Activated T-cell treated with anti-CD3 and anti-CD28 coated beads for 1 hour (primary cell): ENCODE results near the gene STK24.

Experiments used
- DNase-seq: peaks from one replicate; pipeline ENCODE4 v3.0.0-alpha.2; 2020; ENCODE audit warnings: low read depth

STK24 gene

GRCh38 chr13:98410612-98411011 is 166.3 kb downstream of the STK24 start:
- no peak for DNase-seq

- DNase-seq = no peak
Observed at GRCh38 chr13:98409281-98409680, 167.6 kb downstream of the STK24 start.

- no peak for DNase-seq
Observed at GRCh38 chr13:98407575-98407974, 169.3 kb downstream of the STK24 start.

GRCh38 chr13:98406971-98407370 is 169.9 kb downstream of the STK24 start:
- no peak for DNase-seq

GRCh38 chr13:98406427-98406826 is 170.5 kb downstream of the STK24 start:
- no peak for DNase-seq

GRCh38 chr13:98405690-98406344 is 171.1 kb downstream of the STK24 start:
- DNase-seq = no peak

- no peak for DNase-seq
Observed at GRCh38 chr13:98405107-98405571, 171.8 kb downstream of the STK24 start.

- no peak for DNase-seq
Observed at GRCh38 chr13:98403076-98403475, 173.8 kb downstream of the STK24 start.

- no peak for DNase-seq
Observed at GRCh38 chr13:98401934-98402333, 175.0 kb downstream of the STK24 start.

- DNase-seq = no peak
Observed at GRCh38 chr13:98399756-98400155, 177.2 kb downstream of the STK24 start.

- DNase-seq = no peak
Observed at GRCh38 chr13:98398581-98398980, 178.3 kb downstream of the STK24 start.

- no peak for DNase-seq
Observed at GRCh38 chr13:98397861-98398260, 179.0 kb downstream of the STK24 start.

GRCh38 chr13:98397221-98397620 is 179.7 kb downstream of the STK24 start:
- no peak for DNase-seq

- DNase-seq = no peak
Observed at GRCh38 chr13:98396071-98396710, 180.7 kb downstream of the STK24 start.
